Breast epithelium (tissue), 4 donors: ENCODE data around the gene NDUFAB1. TPM values are rescaled to one million over a fixed set of nuclear protein-coding genes. Genes with fewer than 3 reads are reported as not detected.
"Not testable (repeated sequence)": the region's sequence is repeated elsewhere in the genome, so short reads cannot be mapped to it uniquely, and the experiment has no call there.

Experiments used
- DNase-seq, 2 donors: peaks; one replicate each; pipeline ENCODE4 v3.0.0-alpha.2; 2019; ENCODE audit warnings: low spot score in 2 of 2
- H3K27ac ChIP-seq, 2 donors: fragments of 200-600 bp; sonication (generic) in 1 of 2; one replicate each; pipeline ENCODE4 v1.5.1; 2016 to 2019; ENCODE audit warnings: mild to moderate bottlenecking in 1 of 2
- H3K27me3 ChIP-seq, 2 donors: fragments of 200-600 bp; sonication (generic) in 1 of 2; one replicate each; pipeline versions ENCODE4 v1.5.1 to v1.6.0; 2017 to 2019; ENCODE audit warnings: control low read depth in 1 of 2, mild to moderate bottlenecking in 1 of 2
- H3K36me3 ChIP-seq: fragments of 200-600 bp; one replicate; pipeline ENCODE4 v1.5.1; 2019
- H3K4me1 ChIP-seq, 2 donors: fragments of 200-600 bp; sonication (generic); one replicate each; pipeline ENCODE4 v1.5.1; 2016 to 2019; ENCODE audit warnings: control low read depth in 1 of 2
- H3K4me3 ChIP-seq, 3 donors: fragments of 200-600 bp; sonication (generic); 1 replicate in 2 of 3; 2 replicates in 1 of 3; pipeline ENCODE4 v1.5.1; 2016 to 2019; ENCODE audit warnings: mild to moderate bottlenecking in 3 of 3, moderate library complexity in 2 of 3
- H3K9me3 ChIP-seq, 2 donors: fragments of 200-600 bp; sonication (generic) in 1 of 2; one replicate each; pipeline ENCODE4 v1.5.1; 2016 to 2019; ENCODE audit warnings: control low read depth in 1 of 2
- POLR2A ChIP-seq: fragments of 450-650 bp; IDR thresholded peaks from one replicate; pipeline ENCODE4 v1.6.1; 2016; ENCODE audit warnings: antibody characterized with exemption, mild to moderate bottlenecking, moderate library complexity
- POLR2AphosphoS5 ChIP-seq, 3 donors: sonication (generic); formaldehyde crosslinking; IDR thresholded peaks; one replicate each; pipeline ENCODE4 v1.6.1; 2017; ENCODE audit warnings: antibody characterized with exemption in 3 of 3
- intact Hi-C: fragments of 100-400 bp; cut with DNase I; formaldehyde crosslinking; loops from one replicate; pipeline ENCODE4 v1.15.1; 2023; ENCODE audit warnings: low total_unique reads
- total RNA-seq, 3 donors: library from RNA; depleted of rRNA; stranded (reverse); fragments of >200 nt; gene quantifications; one replicate each; pipeline ENCODE4 v1.1.0, GENCODE V29; 2016
- TF ChIP-seq, protein P1 (sequence below), 3 donors: fragments of 450-650 bp; IDR thresholded peaks; one replicate each; pipeline ENCODE4 v1.5.1; 2016 to 2017; ENCODE audit warnings: antibody characterized with exemption in 3 of 3, mild to moderate bottlenecking in 3 of 3, moderate library complexity in 3 of 3

The NDUFAB1 gene
- total RNA-seq, 3 donors from 2014 or later: 59.4 to 75.1 (median 64.6) TPM

DNA sequence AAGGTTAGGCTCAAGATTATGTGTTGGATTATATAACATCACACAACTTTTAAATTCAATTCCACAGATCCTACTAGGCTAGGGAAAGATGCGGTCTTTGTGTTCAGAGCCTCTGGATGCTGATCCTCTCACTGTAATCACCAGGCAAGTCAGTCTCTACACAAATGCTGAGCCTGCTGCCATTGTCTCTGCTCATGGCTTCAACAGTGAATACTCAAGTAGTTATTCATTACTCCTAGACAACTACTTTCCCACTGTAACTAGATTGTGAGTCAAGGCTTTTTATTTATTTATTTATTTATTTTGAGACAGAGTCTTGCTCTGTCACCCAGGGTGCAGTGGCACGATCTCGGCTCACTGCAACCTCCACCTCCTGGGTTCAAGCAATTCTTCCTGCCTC is 15.8 kb upstream of the NDUFAB1 start:
- no peak for DNase-seq
- no peak overlapping the region for H3K27ac ChIP-seq
- no peaks in the 10 kb centered on the region for H3K27me3 ChIP-seq
- no peaks in the 10 kb centered on the region for H3K9me3 ChIP-seq
- no peaks in the 10 kb centered on the region for H3K4me1 ChIP-seq
- TF ChIP-seq, protein P1, sequence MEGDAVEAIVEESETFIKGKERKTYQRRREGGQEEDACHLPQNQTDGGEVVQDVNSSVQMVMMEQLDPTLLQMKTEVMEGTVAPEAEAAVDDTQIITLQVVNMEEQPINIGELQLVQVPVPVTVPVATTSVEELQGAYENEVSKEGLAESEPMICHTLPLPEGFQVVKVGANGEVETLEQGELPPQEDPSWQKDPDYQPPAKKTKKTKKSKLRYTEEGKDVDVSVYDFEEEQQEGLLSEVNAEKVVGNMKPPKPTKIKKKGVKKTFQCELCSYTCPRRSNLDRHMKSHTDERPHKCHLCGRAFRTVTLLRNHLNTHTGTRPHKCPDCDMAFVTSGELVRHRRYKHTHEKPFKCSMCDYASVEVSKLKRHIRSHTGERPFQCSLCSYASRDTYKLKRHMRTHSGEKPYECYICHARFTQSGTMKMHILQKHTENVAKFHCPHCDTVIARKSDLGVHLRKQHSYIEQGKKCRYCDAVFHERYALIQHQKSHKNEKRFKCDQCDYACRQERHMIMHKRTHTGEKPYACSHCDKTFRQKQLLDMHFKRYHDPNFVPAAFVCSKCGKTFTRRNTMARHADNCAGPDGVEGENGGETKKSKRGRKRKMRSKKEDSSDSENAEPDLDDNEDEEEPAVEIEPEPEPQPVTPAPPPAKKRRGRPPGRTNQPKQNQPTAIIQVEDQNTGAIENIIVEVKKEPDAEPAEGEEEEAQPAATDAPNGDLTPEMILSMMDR (IDR thresholded peaks at IDR 0.05): no peak
- no peak for TF ChIP-seq POLR2A
- TF ChIP-seq POLR2AphosphoS5 (IDR thresholded peaks at IDR 0.05): no peak
- H3K4me3 ChIP-seq: no peak overlapping the region
- no peaks in the 10 kb centered on the region for H3K36me3 ChIP-seq
- intact Hi-C loops: no loop called here

DNA sequence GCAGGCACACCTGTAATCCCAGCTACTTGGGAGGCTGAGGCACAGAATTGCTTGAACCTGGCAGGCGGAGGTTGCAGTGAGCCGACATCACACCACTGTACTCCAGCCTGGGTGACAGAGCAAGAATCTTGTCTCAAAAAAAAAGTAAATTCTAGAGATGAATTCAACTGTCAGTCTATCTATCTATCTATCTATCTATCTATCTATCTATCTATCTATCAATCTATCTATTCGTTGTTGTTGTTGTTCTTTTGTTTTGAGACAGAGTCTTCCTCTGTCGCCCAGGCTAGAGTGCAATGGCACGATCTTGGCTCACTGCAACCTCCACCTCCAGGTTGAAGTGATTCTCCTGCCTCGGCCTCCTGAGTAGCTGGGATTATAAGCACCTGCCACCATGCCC is 14.8 kb upstream of the NDUFAB1 start:
- H3K4me1 ChIP-seq, H3K27ac ChIP-seq, H3K36me3 ChIP-seq, DNase-seq, H3K9me3 ChIP-seq, H3K27me3 ChIP-seq, intact Hi-C loops, H3K4me3 ChIP-seq: not testable (repeated sequence)

DNA sequence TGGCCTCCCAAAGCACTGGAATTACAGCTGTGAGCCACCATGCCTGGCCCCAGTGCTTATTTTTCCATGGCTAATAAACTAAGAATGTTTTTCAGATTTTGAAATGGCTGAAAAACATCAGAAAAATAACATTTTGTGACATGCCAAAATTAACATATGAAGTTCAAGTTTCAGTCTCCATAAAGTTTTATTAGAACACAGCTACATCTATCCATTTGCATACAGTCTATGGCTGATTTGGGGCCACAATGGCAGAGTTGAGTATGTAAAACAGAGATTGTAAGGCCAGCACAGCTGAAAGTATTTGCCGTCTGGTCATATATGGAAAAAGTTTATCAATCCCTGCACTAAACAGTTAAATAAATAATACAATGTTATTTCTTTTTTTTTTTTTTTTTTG is 13.8 kb upstream of the NDUFAB1 start:
- Histone ChIP-seq H3K4me1 (no peaks in the 10 kb centered on the region), H3K27ac (no peak overlapping the region), H3K4me3 (no peak overlapping the region), H3K27me3 (no peaks in the 10 kb centered on the region), H3K9me3 (no peaks in the 10 kb centered on the region), H3K36me3 (no peaks in the 10 kb centered on the region)
- DNase-seq: no peak
- intact Hi-C loops: no loop called here
- TF ChIP-seq POLR2A (no peak), POLR2AphosphoS5 (IDR thresholded peaks at IDR 0.05) (no peak)
- TF ChIP-seq, protein P1 (IDR thresholded peaks at IDR 0.05): no peak

DNA sequence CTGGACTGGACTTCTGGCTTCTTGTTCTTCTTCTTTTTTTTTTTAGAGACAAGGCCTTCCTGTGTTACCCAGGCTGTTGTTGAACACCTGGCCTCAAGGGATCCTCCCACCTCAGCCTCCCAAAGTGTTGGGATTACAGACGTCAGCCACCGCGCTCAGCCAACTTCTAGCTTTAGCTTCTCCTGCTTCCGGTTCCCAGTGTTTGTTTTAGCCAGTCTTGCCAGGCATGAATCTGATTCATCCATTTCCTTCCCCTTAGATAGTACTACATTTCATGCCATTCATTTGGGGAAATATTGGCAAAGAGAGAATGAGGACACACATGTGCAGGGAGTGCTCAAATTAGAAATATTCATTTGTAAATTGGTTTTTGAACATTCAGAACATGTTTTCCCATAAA is 12.1 kb upstream of the NDUFAB1 start:
- H3K4me3 ChIP-seq: no peak overlapping the region
- no peak for DNase-seq
- H3K4me1 ChIP-seq: no peaks in the 10 kb centered on the region
- no peaks in the 10 kb centered on the region for H3K36me3 ChIP-seq
- TF ChIP-seq POLR2A (no peak), POLR2AphosphoS5 (IDR thresholded peaks at IDR 0.05) (no peak)
- TF ChIP-seq, protein P1 (IDR thresholded peaks at IDR 0.05): no peak
- H3K27me3 ChIP-seq: no peaks in the 10 kb centered on the region
- H3K27ac ChIP-seq: no peak overlapping the region
- no peaks in the 10 kb centered on the region for H3K9me3 ChIP-seq
- intact Hi-C loops: no loop called here

DNA sequence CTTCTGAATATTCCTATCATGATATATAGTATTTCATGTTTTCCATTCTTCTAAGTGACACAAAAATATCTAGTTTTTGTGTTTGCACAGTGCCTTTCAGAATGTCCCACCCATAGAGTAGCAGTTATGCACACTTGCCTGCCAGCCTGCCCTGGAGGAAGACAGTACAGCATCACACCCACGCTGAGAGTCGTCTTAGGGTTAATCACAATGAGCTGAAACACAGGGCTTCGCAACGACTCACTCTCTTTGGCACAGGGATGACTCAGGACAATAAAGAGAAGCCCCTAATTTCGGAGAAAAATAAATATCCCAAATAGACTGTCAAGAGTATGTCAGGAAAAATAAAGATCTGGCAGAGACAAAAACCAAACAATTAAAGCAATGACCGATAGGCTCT is 11.6 kb upstream of the NDUFAB1 start:
- H3K36me3 ChIP-seq: no peaks in the 10 kb centered on the region
- DNase-seq: no peak
- no peaks in the 10 kb centered on the region for H3K27me3 ChIP-seq

More for the DNA sequence above, 11.6 kb upstream of the NDUFAB1 start:
- H3K9me3 ChIP-seq: no peaks in the 10 kb centered on the region
- no peak overlapping the region for H3K27ac ChIP-seq
- H3K4me1 ChIP-seq: no peaks in the 10 kb centered on the region
- intact Hi-C loops: no loop called here
- TF ChIP-seq POLR2AphosphoS5 (IDR thresholded peaks at IDR 0.05) (no peak), POLR2A (no peak)
- TF ChIP-seq, protein P1 (IDR thresholded peaks at IDR 0.05): no peak
- no peak overlapping the region for H3K4me3 ChIP-seq
